Endothelial cell of umbilical vein (primary cell): ENCODE measurements around the gene PTN. TPM values are rescaled to one million over a fixed set of nuclear protein-coding genes. Genes with fewer than 3 reads are reported as not detected.

ENCODE experiments used
- BruUV-seq: library from RNA; stranded (reverse); fragments of 400-500 nt; replicated peaks from 2 replicates; lab custom pipeline; 2021; lab: Mats Ljungman, UMichigan
- CTCF ChIA-PET: fragments of 300-600, 350-600 bp; sonication (Branson Sonifier 250); formaldehyde crosslinking; loops from one replicate; lab custom pipeline; 2021; ENCODE audit warnings: antibody characterized with exemption, inconsistent platforms; lab: Charles Lee
- POLR2A ChIA-PET: fragments of 300-600, 350-600 bp; sonication (Branson Sonifier 250); formaldehyde crosslinking; loops from one replicate; lab custom pipeline; 2021; ENCODE audit warnings: antibody characterized with exemption, inconsistent platforms; lab: Charles Lee
- DNase-seq: peaks from one replicate; pipeline ENCODE4 v3.0.0-alpha.2; 2011; ENCODE audit warnings: low read depth, low spot score
- FAIRE-seq: peaks from 2 replicates; lab custom pipeline; 2011; peaks lifted over from hg19 to GRCh38; lab: Jason Lieb, UNC
- H2AFZ ChIP-seq: 2 replicates; pipeline ENCODE4 v1.6.0; 2012; ENCODE audit warnings: low read depth, low read length, control low read depth, inconsistent platforms
- H3K27ac ChIP-seq: 2 replicates; pipeline ENCODE4 v1.5.1; 2011; ENCODE audit warnings: low read depth, mild to moderate bottlenecking, control low read depth, low read length, moderate library complexity; ENCODE audit not compliant: insufficient read depth
- H3K27me3 ChIP-seq, 2 experiments: 2 replicates each; pipeline versions ENCODE4 v1.6.0 to v1.6.1; 2011; ENCODE audit warnings: low read length in 2 of 2, mixed read lengths in 1 of 2; ENCODE audit not compliant: control insufficient read depth in 2 of 2, insufficient read depth in 2 of 2
- H3K36me3 ChIP-seq, 2 experiments: 2 replicates in 1 of 2; 3 replicates in 1 of 2; pipeline ENCODE4 v1.5.1; 2011; ENCODE audit warnings: low read length in 2 of 2, mild to moderate bottlenecking in 1 of 2, moderate library complexity in 1 of 2; ENCODE audit not compliant: control insufficient read depth in 2 of 2, insufficient read depth in 2 of 2; ENCODE audit errors: extremely low read depth in 1 of 2
- H3K4me1 ChIP-seq: 3 replicates; pipeline ENCODE4 v1.5.1; 2011; ENCODE audit warnings: mild to moderate bottlenecking, low read length; ENCODE audit not compliant: control insufficient read depth, insufficient read depth; ENCODE audit errors: extremely low read depth
- H3K4me2 ChIP-seq: 2 replicates; pipeline ENCODE4 v1.6.1; 2011; ENCODE audit warnings: low read length, control low read depth, mixed read lengths; ENCODE audit not compliant: insufficient read depth
- H3K4me3 ChIP-seq, 3 experiments: fragments of 200-600 bp in 1 of 3; sonication (generic), shearing (Covaris generic) in 1 of 3; replicated peaks in 1 of 3; 2 replicates each; pipeline ENCODE4 v1.5.1; 2011 to 2016; ENCODE audit warnings: control low read depth in 3 of 3, low read length in 3 of 3, mild to moderate bottlenecking in 2 of 3, inconsistent platforms in 1 of 3, low read depth in 1 of 3, moderate library complexity in 1 of 3; ENCODE audit not compliant: insufficient read depth in 1 of 3
- H3K79me2 ChIP-seq: 2 replicates; pipeline ENCODE4 v1.6.0; 2012; ENCODE audit warnings: low read length, inconsistent platforms; ENCODE audit not compliant: control insufficient read depth, insufficient read depth
- H3K9ac ChIP-seq: replicated peaks from 2 replicates; pipeline ENCODE3; 2011; ENCODE audit warnings: low read length, control low read depth; ENCODE audit not compliant: insufficient read depth; ENCODE audit errors: extremely low read depth
- H3K9me1 ChIP-seq: replicated peaks from 3 replicates; pipeline ENCODE4 v1.6.0; 2011; ENCODE audit warnings: mild to moderate bottlenecking, low read length; ENCODE audit not compliant: control insufficient read depth, insufficient read depth; ENCODE audit errors: extremely low read depth
- H3K9me3 ChIP-seq: replicated peaks from 2 replicates; pipeline ENCODE4 v1.5.1; 2012; ENCODE audit warnings: low read length, inconsistent platforms; ENCODE audit not compliant: control insufficient read depth, insufficient read depth
- H4K20me1 ChIP-seq: replicated peaks from 2 replicates; pipeline ENCODE3; 2011; ENCODE audit warnings: mild to moderate bottlenecking, low read length; ENCODE audit not compliant: control insufficient read depth, insufficient read depth; ENCODE audit errors: extremely low read depth
- EZH2 ChIP-seq: IDR thresholded peaks from 2 replicates; pipeline ENCODE4 v1.6.1; 2012; ENCODE audit warnings: borderline replicate concordance, low read depth, mild to moderate bottlenecking, moderate library complexity, low read length, inconsistent platforms; ENCODE audit not compliant: severe bottlenecking
- FOS ChIP-seq: IDR thresholded peaks from 2 replicates; pipeline ENCODE4 v1.6.1; 2011; ENCODE audit warnings: mild to moderate bottlenecking, low read length, moderate library complexity, borderline replicate concordance; ENCODE audit not compliant: insufficient read depth
- GATA2 ChIP-seq: IDR thresholded peaks from 2 replicates; pipeline ENCODE4 v1.7.0; 2011; ENCODE audit warnings: low read depth, mild to moderate bottlenecking, moderate library complexity, mixed read lengths, low read length; ENCODE audit not compliant: insufficient read length, insufficient read depth
- JUN ChIP-seq: IDR thresholded peaks from 2 replicates; pipeline ENCODE4 v1.6.1; 2011; ENCODE audit warnings: borderline replicate concordance, low read depth; ENCODE audit not compliant: insufficient read length, insufficient read depth
- MYC ChIP-seq: IDR thresholded peaks from one replicate; pipeline ENCODE4 v1.6.1; 2011; ENCODE audit warnings: mild to moderate bottlenecking, low read depth, low read length
- POLR2A ChIP-seq: IDR thresholded peaks from 2 replicates; pipeline ENCODE4 v1.6.1; 2012; ENCODE audit warnings: low read depth, mild to moderate bottlenecking, control low read depth, low read length
- POLR2AphosphoS5 ChIP-seq: IDR thresholded peaks from 2 replicates; pipeline ENCODE4 v1.6.1; 2012; ENCODE audit warnings: low read depth, mild to moderate bottlenecking, control low read depth, low read length, moderate library complexity; ENCODE audit not compliant: insufficient read depth
- dilution Hi-C: fragments of 300-500 bp; cut with MboI; formaldehyde crosslinking; loops from one replicate; pipeline ENCODE4 v1.15.0; 2019; ENCODE audit warnings: low sequenced_read_pairs; ENCODE audit not compliant: extremely low pct_ligation_motif_present
- intact Hi-C: fragments of 100-400 bp; cut with micrococcal nuclease; formaldehyde crosslinking; loops from one replicate; pipeline ENCODE4 v1.10.0; 2022
- polyA plus RNA-seq, 4 experiments: library from polyadenylated mRNA; depleted of rRNA in 3 of 4; stranded (reverse) in 3 of 4; unstranded in 1 of 4; fragments of >200 nt; gene quantifications; 2 replicates each; pipeline versions ENCODE4 v1.2.1 to v1.2.3, GENCODE V29; 2011 to 2012; ENCODE audit warnings: missing spikeins in 1 of 4
- total RNA-seq: library from RNA; stranded (reverse); gene quantifications from 2 replicates; pipeline ENCODE4 v1.2.3, GENCODE V29; 2021
- TF ChIP-seq, protein P1 (sequence below), 2 donors: IDR thresholded peaks; 1 replicate in 1 of 2; 2 replicates in 1 of 2; pipeline ENCODE4 v1.5.1; 2011; ENCODE audit warnings: low read length in 2 of 2, mild to moderate bottlenecking in 2 of 2, moderate library complexity in 2 of 2, control low read depth in 1 of 2, inconsistent platforms in 1 of 2, low read depth in 1 of 2; ENCODE audit not compliant: insufficient read depth in 1 of 2; ENCODE audit errors: extremely low read depth in 1 of 2
- TF ChIP-seq, protein P2 (sequence below): IDR thresholded peaks from 2 replicates; pipeline ENCODE4 v1.6.1; 2011; ENCODE audit not compliant: insufficient read depth, insufficient read length

PTN gene
- total and polyA plus RNA-seq, 2 donors (not counting 3 experiments of a cell fraction or from before 2014, with no cell fraction given) = 0.07 TPM; not detected in 1

DNA sequence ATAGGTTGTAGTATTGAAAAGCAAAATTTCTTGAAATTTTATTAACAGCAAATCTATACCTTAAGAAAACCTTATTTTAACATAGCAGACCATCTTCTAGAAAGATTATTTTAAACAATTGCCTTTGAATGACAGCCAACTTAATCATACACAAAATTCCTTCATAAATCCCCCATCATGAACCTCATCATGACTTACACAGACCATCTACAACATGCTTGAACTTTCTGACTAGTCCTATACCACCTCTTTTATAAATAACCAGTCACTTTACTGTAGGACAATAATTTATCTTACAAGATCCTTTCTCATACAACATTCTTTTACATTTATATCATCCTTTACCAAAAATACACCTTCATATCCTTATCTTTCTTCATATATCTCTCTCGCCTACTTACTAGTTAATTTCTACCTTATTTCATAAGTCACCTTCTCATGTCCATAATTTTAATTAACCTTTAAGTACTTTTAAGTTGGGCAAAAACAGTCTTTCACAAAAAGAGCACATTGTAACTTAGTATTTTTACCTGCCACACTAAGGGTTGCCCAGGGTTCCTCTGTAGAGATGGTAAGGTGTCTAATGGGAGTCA is 16.6 kb upstream of the PTN start:
- Histone ChIP-seq H4K20me1 (no peaks in the 10 kb centered on the region), H3K27me3 (no peaks in the 10 kb centered on the region), H3K4me1 (no peaks in the 10 kb centered on the region), H3K27ac (no peak overlapping the region), H3K36me3 (no peaks in the 10 kb centered on the region), H3K79me2 (no peaks in the 10 kb centered on the region), H3K9me1 (no peaks in the 10 kb centered on the region), H3K9me3 (no peaks in the 10 kb centered on the region), H2AFZ (no peak overlapping the region), H3K4me3 (no peak overlapping the region), H3K9ac (no peak overlapping the region), H3K4me2 (no peak overlapping the region)
- DNase-seq = no peak
- CTCF ChIA-PET = no interaction called here
- intact Hi-C loops = no loop called here
- no peak for TF ChIP-seq POLR2A
- no peak for TF ChIP-seq MYC
- TF ChIP-seq JUN = no peak
- TF ChIP-seq, protein P1, sequence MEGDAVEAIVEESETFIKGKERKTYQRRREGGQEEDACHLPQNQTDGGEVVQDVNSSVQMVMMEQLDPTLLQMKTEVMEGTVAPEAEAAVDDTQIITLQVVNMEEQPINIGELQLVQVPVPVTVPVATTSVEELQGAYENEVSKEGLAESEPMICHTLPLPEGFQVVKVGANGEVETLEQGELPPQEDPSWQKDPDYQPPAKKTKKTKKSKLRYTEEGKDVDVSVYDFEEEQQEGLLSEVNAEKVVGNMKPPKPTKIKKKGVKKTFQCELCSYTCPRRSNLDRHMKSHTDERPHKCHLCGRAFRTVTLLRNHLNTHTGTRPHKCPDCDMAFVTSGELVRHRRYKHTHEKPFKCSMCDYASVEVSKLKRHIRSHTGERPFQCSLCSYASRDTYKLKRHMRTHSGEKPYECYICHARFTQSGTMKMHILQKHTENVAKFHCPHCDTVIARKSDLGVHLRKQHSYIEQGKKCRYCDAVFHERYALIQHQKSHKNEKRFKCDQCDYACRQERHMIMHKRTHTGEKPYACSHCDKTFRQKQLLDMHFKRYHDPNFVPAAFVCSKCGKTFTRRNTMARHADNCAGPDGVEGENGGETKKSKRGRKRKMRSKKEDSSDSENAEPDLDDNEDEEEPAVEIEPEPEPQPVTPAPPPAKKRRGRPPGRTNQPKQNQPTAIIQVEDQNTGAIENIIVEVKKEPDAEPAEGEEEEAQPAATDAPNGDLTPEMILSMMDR (IDR thresholded peaks at IDR 0.05; ENCODE audit: extremely low read depth in 1 of 2, insufficient read depth in 1 of 2, low read depth in 1 of 2, low read length in 2 of 2) = no peak
- TF ChIP-seq FOS = no peak
- TF ChIP-seq GATA2 = no peak
- TF ChIP-seq POLR2AphosphoS5 = no peak
- no peak for TF ChIP-seq EZH2
- TF ChIP-seq, protein P2, sequence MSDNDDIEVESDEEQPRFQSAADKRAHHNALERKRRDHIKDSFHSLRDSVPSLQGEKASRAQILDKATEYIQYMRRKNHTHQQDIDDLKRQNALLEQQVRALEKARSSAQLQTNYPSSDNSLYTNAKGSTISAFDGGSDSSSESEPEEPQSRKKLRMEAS = no peak
- BruUV-seq = no TSS peak
- POLR2A ChIA-PET = no interaction called here
- no peak for FAIRE-seq
- dilution Hi-C loops = no loop called here
